ENCODE measurements around the gene SF3A1. TPM values are rescaled to one million over a fixed set of nuclear protein-coding genes. Genes with fewer than 3 reads are reported as not detected.
A peak's percentile ranks its signal among the peaks of the same experiment; 100 is the strongest.

SF3A1 gene
- total RNA-seq, 1 experiment from 2014 or later = 230 TPM

- POLR2A ChIA-PET = no interaction called here
- Histone ChIP-seq H2AFZ (ENCODE audit: low read depth, low read length, poor library complexity, severe bottlenecking) (no peak overlapping the region), H3K79me2 (ENCODE audit: insufficient read depth, low read length) (no peaks in the 10 kb centered on the region), H3K9me2 (ENCODE audit: insufficient read depth) (no peaks in the 10 kb centered on the region), H3K4me2 (ENCODE audit: low read length) (peak overlapping the region; percentile 84), H3K4me1 (ENCODE audit: control insufficient read depth in 1 of 2, insufficient read depth in 2 of 2, low read length in 2 of 2) (peaks cover 3 to 19% of the 10 kb centered on the region in 2 experiments; a peak in 3 of 4 replicates), H3K27ac (ENCODE audit: low read depth, low read length) (peak overlapping the region; percentile 69; the same call in 1 of the 2 replicates), H3K27me3 (ENCODE audit: insufficient read depth, low read length) (no peaks in the 10 kb centered on the region), H3K9ac (ENCODE audit: low read length) (peak overlapping the region; percentile 65), H3K4me3 (replicated peaks in 1 of 2; ENCODE audit: low read depth in 1 of 2, low read length in 2 of 2) (peak overlapping the region; percentile 60 to 68; a peak in 3 of 4 replicates), H4K20me1 (ENCODE audit: insufficient read depth) (no peaks in the 10 kb centered on the region), H3K36me3 (ENCODE audit: control insufficient read depth in 1 of 2, insufficient read depth in 2 of 2, low read length in 2 of 2) (0 out of 4 replicates have a peak, but pooled peaks cover 0 to 4% of the 10 kb centered on the region in 2 experiments), H3K9me3 (ENCODE audit: control insufficient read depth in 1 of 2, insufficient read depth in 1 of 2, low read depth in 1 of 2, low read length in 2 of 2) (peaks cover 0 to 6% of the 10 kb centered on the region in 2 experiments; a peak in 2 of 4 replicates)
- RAD21 ChIA-PET (ENCODE audit: low non-redundant PET in 1 of 2, low total read pairs in 2 of 2, uncharacterized antibody in 2 of 2, unreplicated experiment in 2 of 2) = interaction anchor here (1.0 to 1.2 kb wide), 3 partner anchors 29 to 98 kb away, joined by 3 to 4 read pairs (median 4); partner anchors contain the start of genes CCDC157 (in 1 of the 2) and SF3A1 (in 1 of the 2)
- intact Hi-C loops (cut with micrococcal nuclease) = loop anchor here (2.0 kb wide), 1 partner anchor 277 kb away; no protein-coding TSS in a partner anchor
- DNase-seq (ENCODE audit: low read depth, low spot score) = no peak
- BruUV-seq (replicated peaks) = no TSS peak
- TF ChIP-seq CEBPB (IDR thresholded peaks at IDR 0.05; ENCODE audit: low read depth) = no peak
- no peak for TF ChIP-seq ZBTB33 (IDR thresholded peaks at IDR 0.05; ENCODE audit: extremely low read depth, insufficient replicate concordance, low read length)
- TF ChIP-seq ZNF274 (IDR thresholded peaks at IDR 0.05; ENCODE audit: low read depth, low read length) = no peak
- no peak for TF ChIP-seq SP1 (IDR thresholded peaks at IDR 0.05; ENCODE audit: low read depth)
- TF ChIP-seq EGR1 (IDR thresholded peaks at IDR 0.05; ENCODE audit: low read depth) = no peak
- TF ChIP-seq REST (IDR thresholded peaks at IDR 0.05; ENCODE audit: low read depth) = no peak
- no peak for TF ChIP-seq SIN3A (IDR thresholded peaks at IDR 0.05; ENCODE audit: low read depth)
- no peak for TF ChIP-seq ELF1 (IDR thresholded peaks at IDR 0.05; ENCODE audit: borderline replicate concordance, low read depth)
- TF ChIP-seq FOSL1 (IDR thresholded peaks at IDR 0.05; ENCODE audit: low read depth) = no peak
- no peak for TF ChIP-seq POLR2A (IDR thresholded peaks at IDR 0.05; ENCODE audit: borderline replicate concordance, extremely low read depth, insufficient read depth, insufficient read length)
- ATAC-seq = no peak
- CTCF ChIA-PET = interaction anchor here (2.0 kb wide), 1 partner anchor 98 kb away, joined by 10 read pairs; no protein-coding TSS in a partner anchor
These were observed 29.2 kb upstream of the SF3A1 start for GRCh38 chr22:30385942-30386341.
